Measurements from ENCODE around the gene KDM2A.
"Not testable (repeated sequence)": the region's sequence is repeated elsewhere in the genome, so short reads cannot be mapped to it uniquely, and the experiment has no call there.

The KDM2A gene

DNA sequence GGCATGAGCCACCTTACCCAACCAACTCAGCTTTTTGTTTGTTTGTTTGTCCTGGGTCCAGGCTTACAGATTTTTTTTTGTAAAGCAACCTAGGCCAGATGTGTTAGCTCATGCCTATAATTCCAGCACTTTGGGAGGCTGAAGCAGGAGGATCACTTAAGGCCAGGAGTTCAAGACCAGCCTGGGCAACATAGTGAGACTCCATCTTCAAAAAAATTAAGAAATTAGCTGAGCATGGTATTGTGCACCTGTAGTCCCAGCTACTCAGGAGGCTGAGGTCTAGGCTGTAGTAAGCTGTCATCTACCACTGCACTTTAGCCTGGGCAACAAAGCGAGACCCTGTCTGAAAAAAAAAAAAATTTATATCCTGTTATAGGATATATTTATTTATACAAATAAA is 118.5 kb downstream of the KDM2A start:
- DNase-seq (ENCODE audit: low spot score): no peak

DNA sequence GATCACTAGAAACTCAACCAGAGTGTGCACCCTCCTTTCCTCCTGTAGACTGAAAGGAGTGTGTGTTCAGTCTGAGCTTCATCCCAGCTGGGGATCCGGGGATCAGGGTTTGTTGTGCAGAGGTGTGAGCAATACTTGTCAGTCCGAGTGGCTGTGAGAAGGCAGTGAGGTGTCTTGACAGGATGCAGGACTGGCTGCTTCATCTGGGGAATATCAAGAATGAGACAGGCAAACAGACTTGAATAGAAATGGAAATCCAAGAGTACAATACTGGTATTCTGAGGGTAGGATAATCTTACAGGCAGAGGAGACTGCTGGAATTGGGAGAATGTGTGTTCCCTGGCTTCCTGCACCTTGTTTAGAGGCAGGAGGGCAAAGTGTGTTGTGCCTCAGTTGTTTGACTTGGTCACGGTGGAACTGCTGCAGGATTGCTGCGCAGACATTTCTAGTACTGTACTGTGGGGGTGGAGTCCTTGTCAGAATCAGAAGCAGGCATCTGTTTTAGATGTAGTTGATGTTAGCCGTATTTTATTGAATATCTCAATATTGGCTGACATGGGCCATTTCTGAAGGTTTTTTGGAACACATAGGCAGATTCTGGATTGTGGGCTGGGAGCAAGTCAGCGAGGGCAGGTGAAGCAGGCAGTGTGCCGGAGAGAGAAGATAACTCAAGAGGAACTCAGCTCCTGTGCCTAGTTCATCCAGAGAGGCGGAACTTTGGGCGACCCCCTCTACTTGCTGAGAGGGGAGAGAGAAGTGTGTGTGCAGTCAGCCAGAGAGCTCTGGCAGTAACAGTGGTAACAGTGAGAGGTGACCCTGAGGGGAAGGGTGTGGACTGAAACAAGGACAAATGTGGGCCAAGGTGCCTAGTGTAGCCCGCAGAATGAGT is 120.1 kb downstream of the KDM2A start:
- no peak for DNase-seq (ENCODE audit: low spot score)

DNA sequence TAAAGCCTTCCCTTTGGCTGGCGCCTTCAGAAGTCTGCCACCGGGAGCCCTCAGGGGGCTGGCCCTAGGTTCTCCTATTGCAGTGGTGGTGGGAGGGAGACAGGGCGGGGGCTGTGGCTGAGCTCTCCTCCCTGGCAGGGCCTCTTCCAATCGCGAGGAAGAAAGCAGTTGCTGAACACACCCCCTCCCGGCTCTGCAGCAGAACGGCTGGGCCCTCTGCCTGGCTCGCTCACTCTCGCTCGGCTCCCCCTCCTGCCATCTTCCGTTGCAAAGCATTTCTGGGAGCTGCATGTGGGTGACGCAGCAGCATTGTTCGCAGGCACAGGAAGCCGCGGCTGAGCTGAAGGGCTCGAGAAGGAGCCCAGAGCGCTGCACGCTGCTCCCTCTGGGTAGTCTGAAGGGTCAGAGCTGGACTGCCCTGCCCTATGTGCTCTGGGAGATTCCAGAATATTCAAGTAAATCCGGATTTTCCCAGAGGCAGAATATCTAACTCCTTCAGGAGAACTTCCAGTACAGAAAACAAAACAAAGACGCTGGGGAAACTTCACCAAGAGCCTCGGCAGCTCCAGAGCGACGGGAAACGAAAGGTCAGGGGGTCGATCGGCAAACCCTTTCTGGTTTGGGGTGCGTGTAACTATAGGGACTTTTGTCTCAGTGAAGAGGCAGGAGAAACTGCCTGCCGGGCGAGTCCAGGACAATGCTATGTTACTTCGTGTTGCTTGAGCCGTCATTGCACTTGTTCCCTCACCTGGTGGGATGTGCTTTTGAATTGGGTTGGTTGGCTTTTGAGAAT is 120.9 kb downstream of the KDM2A start:
- peak; percentile 98 for DNase-seq (ENCODE audit: low spot score)

GRCh38 chr11:67240576-67241389 is 121.7 kb downstream of the KDM2A start:
- peak; percentile 94 for DNase-seq (ENCODE audit: low spot score)

DNA sequence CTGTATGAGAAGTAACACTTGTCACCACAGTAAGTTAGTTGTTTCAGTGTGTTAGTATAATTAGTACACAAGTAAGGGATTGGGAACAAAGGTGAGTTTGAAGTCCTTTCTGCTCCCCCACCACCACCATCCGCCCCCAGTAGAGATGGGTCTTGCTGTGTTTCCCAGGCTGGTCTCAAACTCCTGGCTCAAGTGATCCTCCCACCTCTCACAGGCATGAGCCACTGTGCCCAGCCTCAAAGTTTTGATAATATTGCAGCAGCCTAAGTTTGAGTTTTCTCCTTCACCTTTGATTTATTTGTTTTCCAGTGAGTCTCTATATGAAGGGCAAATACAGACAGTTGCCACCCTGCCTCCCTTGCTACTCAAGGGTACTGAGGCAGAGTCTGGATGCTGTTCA is 123.5 kb downstream of the KDM2A start:
- no peak for DNase-seq (ENCODE audit: low spot score)

- no peak for DNase-seq (ENCODE audit: low spot score)
Observed at GRCh38 chr11:67243051-67243450, 124.0 kb downstream of the KDM2A start.

DNA sequence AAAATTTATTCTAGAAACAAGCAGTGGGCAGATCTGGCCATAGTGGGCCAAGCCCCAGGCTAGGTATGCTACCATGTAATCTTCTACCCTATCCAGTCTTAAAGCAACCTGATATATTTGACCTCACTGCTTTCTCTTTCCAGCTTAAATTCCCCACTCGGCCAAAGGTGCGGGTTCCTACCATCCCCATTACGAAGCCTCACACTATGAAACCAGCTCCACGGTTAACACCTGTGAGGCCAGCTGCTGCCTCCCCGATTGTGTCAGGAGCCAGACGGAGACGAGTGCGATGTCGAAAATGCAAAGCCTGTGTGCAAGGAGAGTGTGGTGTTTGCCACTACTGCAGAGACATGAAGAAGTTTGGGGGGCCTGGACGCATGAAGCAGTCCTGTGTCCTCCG is 126.0 kb downstream of the KDM2A start:
- no peak for DNase-seq (ENCODE audit: low spot score)

GRCh38 chr11:67247946-67248550 is 129.0 kb downstream of the KDM2A start:
- no peak for DNase-seq (ENCODE audit: low spot score)

DNA sequence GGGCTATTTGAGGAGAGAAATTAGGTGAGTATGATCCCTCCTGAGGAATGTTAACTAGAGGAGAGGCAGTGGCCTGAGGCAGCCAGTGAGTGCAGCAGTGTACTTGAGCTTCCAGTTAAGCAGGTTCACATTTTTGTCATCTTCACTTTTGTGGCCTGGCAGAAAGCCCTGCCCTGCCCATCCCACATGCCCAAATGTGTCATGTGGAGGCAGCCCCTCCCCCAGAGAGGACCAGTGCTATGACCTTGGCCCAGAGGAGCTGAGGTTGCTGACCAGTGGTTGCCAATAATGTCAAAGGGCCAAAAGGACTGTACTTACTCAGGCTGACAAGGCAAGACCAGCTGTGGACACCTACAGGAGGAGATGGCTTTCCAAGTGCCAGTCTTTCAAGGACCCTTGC is 129.6 kb downstream of the KDM2A start:
- DNase-seq (ENCODE audit: low spot score): no peak

- no peak for DNase-seq (ENCODE audit: low spot score)
Observed at GRCh38 chr11:67250059-67251043, 131.3 kb downstream of the KDM2A start.

- no peak for DNase-seq (ENCODE audit: low spot score)
Observed at GRCh38 chr11:67251841-67252240, 132.8 kb downstream of the KDM2A start.

- DNase-seq (ENCODE audit: low spot score): no peak
Observed at GRCh38 chr11:67252831-67253239, 133.8 kb downstream of the KDM2A start.

DNA sequence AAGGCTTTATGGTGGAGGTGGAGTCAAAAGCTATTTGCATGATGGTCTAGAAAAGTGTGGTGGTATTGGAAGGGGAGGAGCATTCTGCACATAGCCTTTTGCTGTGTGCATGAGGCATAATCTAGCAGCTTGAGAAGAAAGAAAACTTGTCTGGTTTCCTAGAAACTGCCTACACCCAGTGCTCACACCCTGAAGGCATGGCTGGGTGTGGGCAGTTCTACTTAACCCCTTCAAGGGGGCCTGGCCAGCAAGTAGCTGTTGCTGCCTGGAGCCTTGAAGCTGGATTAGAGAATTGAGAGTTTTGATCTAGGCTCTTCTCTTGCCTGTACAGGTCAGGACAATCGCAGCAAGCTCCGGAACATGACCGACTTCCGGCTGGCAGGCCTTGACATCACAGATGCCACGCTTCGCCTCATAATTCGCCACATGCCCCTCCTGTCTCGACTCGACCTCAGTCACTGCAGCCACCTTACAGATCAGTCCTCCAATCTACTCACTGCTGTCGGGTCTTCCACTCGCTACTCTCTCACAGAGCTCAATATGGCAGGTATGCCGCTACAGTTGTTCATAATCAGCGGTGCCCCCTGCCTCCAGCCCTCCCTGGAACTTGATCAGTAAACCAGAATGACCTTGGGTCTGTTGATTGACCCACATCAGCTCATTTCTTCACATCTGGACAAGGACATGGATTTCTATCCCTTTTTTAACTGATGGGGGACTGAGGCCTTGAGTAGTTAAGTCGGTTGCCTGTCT is 135.0 kb downstream of the KDM2A start:
- DNase-seq (ENCODE audit: low spot score): no peak

DNA sequence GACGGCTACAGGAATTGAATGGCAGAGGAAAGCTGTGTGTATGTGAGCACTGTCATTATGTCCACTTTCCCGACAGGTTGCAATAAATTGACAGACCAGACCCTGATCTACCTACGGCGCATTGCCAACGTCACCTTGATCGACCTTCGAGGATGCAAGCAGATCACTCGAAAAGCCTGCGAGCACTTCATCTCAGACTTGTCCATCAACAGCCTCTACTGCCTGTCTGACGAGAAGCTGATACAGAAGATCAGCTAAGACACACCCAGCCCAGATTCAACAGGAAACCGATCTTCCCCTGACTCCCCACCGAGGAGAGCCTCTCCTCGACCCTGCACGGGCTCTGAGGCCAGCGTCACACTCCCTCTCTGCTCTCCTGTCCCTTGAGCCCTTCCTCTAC is 135.7 kb downstream of the KDM2A start:
- no peak for DNase-seq (ENCODE audit: low spot score)

GRCh38 chr11:67255353-67255752 is 136.3 kb downstream of the KDM2A start:
- no peak for DNase-seq (ENCODE audit: low spot score)

DNA sequence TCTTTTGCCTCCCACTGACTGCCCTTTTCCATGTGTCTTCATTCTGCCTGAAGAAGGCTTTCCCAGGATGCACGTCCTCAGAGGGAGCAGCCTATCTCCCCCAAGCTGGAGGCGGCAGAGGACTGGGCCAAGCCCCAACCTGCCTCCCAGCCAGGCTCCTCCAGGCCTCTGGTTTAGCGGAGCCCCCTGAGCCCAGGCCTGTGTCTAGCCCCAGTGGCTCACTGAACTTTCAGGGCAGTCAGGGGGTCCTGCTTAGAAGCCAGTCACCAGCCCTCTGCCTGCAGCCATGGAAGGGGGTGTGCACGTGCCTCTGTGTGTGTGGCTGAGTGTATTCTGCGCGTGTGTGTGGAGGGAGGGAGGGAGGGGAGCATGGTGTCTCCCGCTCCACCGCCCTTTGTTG is 136.8 kb downstream of the KDM2A start:
- no peak for DNase-seq (ENCODE audit: low spot score)

DNA sequence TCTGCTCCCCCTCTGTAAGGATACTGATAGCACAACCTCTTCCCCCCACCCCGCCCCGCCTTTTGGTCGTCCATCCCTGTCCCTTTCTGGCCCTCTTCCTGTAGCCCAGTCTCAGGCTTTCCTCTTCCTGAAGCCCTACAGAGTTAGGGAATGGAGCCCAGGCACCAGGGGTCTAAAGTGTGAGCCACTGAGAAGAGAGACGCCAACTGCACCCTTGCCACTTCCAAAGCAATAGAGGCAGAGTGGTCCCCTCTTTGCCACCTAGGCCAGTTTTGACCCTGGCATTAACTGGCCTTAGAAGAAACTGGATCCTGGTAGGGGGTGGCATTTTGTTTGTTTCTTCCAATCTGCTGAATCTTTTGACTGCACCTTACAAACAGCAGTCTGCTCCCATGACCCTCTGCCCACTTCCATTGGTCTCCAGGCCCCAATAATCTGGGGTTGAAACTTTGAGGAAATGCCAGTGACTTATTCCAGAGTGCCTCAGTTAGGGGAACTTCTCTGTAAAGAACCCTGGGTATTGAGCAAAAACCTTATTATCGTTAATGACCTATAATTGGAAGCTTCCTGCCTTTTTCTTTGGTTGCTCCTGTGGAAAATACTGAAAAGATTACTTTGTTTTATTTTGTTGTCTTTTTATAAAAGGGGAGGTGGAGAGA is 137.5 kb downstream of the KDM2A start:
- no peak for DNase-seq (ENCODE audit: low spot score)

GRCh38 chr11:67260406-67260805 is 141.3 kb downstream of the KDM2A start:
- DNase-seq (ENCODE audit: low spot score): no peak

GRCh38 chr11:67260885-67261639 is 142.0 kb downstream of the KDM2A start:
- DNase-seq (ENCODE audit: low spot score): not testable (repeated sequence)
